GM18520 (cell line): Measurements from ENCODE around the gene TMEM94.

Experiments used
- ATAC-seq: cut with Tn5 transposase; IDR thresholded peaks from one replicate; pipeline ENCODE4 v1.9.1; 2021; ENCODE audit not compliant: unreplicated experiment

TMEM94 gene

DNA sequence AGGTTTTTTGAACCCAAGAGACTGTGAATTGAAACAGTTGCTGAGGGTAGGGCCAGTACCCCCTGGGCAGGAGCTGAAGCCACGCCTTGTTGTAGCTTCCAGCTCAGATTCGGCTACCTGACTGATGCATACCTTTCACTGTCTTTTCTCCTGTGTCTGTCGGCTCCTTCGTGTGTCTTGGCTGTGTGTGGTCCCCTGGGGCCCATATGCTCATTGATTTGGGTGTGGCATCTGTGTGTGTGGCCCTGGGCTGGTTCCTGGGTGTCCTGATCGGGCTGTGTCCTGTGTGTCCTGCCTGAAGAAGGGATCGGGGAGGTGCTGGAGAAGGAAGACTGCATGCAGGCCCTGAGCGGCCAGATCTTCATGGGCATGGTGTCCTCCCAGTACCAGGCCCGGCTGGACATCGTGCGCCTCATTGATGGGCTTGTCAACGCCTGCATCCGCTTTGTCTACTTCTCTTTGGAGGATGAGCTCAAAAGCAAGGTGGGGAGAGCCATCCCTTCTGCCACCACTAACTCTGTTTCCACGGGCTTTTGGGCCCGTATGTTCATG is 38.0 kb downstream of the TMEM94 start:
- ATAC-seq = no peak

GRCh38 chr17:75496005-75496404 is 39.6 kb downstream of the TMEM94 start:
- ATAC-seq = no peak

GRCh38 chr17:75498039-75498725 is 41.7 kb downstream of the TMEM94 start:
- no peak for ATAC-seq

GRCh38 chr17:75498726-75499213 is 42.3 kb downstream of the TMEM94 start:
- ATAC-seq = no peak

GRCh38 chr17:75499313-75500022 is 43.0 kb downstream of the TMEM94 start:
- no peak for ATAC-seq

- no peak for ATAC-seq
Measured at GRCh38 chr17:75500419-75501216, 44.2 kb downstream of the TMEM94 start.

- ATAC-seq = no peak
Measured at GRCh38 chr17:75501378-75502071, 45.1 kb downstream of the TMEM94 start.

- ATAC-seq = no peak
Measured at GRCh38 chr17:75502072-75502720, 45.8 kb downstream of the TMEM94 start.

GRCh38 chr17:75502721-75503329 is 46.4 kb downstream of the TMEM94 start:
- no peak for ATAC-seq

DNA sequence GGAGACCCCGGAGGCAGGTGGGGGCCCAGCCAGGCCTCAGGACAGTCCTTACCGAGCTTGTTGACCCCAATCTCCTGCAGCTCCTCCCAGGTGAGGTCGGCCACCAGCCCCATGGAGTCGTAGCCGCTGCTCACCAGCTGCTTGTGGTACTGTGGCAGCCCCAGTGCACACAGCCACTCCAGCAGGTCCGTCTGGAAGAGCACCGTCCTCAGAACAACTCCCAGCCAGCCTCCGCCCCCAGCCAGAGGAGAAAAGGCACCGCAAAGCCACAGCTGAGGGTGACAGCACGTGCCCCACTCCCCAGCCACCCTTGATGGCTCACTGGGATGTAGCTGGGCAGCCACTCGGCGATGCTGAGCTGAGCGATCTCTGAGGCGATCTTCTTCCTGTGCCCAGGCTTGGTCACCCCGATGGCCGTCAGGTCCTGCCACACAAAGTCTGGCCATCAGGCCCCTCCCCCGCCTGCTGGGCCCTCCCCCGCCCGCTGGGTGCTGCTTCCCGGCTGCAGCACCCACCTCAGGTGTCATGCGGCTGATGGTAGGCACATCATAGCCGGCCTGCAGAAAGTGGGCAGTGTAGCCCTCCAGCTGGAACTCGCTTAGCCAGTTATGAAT is 47.0 kb downstream of the TMEM94 start:
- no peak for ATAC-seq

GRCh38 chr17:75503976-75504346 is 47.5 kb downstream of the TMEM94 start:
- no peak for ATAC-seq

DNA sequence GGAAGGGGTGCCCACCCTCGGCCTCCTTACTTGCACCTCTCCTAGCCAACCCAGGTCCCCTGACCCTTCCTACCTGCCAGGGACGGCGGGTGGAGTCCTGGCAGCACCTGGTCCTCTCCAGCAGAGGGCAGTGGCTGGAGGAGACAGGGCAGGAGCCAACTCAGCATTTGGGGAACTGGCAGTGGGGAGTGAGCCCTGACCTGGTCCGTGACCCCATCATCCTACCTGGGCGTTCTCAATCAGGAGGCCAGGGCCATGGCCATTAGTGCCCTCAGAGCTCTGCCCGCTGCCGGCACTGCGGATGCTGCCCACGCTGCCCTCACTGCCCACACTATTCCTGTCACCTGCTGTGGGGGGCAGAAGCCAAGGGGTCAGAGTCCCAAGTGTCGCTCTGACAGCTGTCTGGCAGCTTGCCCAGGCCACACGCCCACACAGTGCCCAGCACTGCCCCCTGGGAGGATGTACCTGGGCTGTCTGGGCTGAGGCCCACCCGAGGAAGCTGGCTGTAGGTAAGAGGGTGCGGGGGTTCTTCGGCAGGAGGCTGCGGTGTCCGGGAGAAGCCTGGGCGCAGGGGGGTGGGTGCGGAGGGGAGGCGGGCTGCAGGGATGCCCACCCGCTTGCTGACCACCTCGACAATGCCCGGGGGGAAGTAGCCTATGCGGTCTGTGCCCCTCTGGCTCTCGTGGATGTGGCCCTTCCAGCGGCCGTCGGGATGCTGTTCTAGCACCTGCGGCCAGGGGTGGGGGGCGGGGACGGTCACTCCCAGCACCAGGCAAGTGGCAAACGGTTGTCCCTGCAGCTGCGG is 48.1 kb downstream of the TMEM94 start:
- ATAC-seq = no peak

DNA sequence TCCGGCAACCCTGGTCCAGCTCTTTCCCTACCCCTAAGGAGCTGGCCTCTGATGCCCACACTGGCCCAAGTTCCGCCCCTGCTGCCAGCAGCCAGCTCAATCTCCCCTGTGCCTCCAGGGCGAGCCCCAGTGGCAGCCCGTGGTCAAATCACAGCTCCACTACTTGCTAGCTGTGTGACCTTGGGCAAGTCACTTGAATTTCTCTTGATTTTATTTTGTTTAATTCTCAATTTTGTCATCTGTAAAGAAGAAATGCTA is 48.6 kb downstream of the TMEM94 start:
- ATAC-seq = no peak

GRCh38 chr17:75505640-75506039 is 49.2 kb downstream of the TMEM94 start:
- no peak for ATAC-seq

GRCh38 chr17:75506134-75506533 is 49.7 kb downstream of the TMEM94 start:
- no peak for ATAC-seq

GRCh38 chr17:75506888-75507287 is 50.5 kb downstream of the TMEM94 start:
- ATAC-seq = no peak

- ATAC-seq = no peak
Measured at GRCh38 chr17:75507733-75508719, 51.6 kb downstream of the TMEM94 start.

- no peak for ATAC-seq
Measured at GRCh38 chr17:75508931-75509361, 52.5 kb downstream of the TMEM94 start.
